Stimulated activated CD4-positive, alpha-beta T cell treated with anti-CD3 and anti-CD28 coated beads, Interleukin-12 subunit alpha, Interleukin-12 subunit beta, amount 100 ng/mL, for 4 hours (primary cell): ENCODE results near the gene UNC119.
"Not testable (repeated sequence)": the region's sequence is repeated elsewhere in the genome, so short reads cannot be mapped to it uniquely, and the experiment has no call there.

ENCODE experiments used
- DNase-seq: peaks from one replicate; pipeline ENCODE4 v3.0.0-alpha.2; 2020

The UNC119 gene

GRCh38 chr17:28540231-28540630 is 12.2 kb downstream of the UNC119 start:
- no peak for DNase-seq

DNA sequence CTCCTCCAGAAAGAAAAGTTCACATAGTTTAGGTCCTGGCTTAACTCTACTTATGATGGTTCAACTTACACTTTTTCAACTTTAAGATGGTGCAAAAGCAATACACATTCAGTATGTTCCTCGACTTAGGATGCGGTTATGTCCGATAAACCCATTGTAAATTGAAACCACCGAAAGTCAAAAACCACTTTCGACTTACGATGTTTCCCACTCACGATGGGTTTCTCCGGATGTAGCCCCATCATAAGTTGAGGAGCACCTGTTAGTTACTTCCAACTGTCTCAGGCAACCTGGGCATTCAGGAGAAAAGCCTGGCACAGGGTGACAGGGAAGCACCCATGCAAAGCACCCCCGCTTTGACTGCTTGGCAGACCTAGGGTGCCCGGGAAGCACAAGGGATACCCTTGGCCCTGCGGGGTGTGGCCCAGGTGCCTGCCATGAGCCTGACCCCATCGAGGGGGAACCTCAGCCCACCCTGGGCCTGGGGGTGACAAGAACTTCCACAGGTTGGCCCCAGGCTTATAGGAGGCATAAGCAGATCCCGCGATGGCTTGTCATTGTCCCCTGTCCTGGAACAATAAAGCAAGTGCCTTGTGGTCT is 14.0 kb downstream of the UNC119 start:
- no peak for DNase-seq

DNA sequence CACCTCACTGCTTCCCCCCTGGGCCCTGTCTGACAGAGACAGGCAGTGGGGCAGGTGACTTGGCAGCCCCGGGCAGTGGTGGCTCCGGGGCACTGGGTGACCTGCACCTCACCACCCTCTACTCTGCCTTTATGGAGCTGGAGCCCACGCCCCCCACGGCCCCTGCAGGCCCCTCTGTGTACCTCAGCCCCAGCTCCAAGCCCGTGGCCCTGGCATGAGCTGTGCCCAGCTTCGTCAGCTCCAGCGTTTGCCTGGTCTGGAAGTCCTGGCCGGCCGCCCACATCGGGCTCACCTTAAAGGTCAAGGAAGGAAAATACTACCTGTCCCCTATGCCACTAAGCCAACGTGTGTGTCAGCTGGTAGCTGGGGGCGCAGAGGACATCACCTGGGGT is 15.2 kb downstream of the UNC119 start:
- no peak for DNase-seq

GRCh38 chr17:28536532-28537218 is 15.7 kb downstream of the UNC119 start:
- no peak for DNase-seq

GRCh38 chr17:28534740-28535375 is 17.6 kb downstream of the UNC119 start:
- DNase-seq: no peak

GRCh38 chr17:28533091-28533807 is 19.2 kb downstream of the UNC119 start:
- DNase-seq: no peak

GRCh38 chr17:28532050-28532960 is 20.1 kb downstream of the UNC119 start:
- no peak for DNase-seq

GRCh38 chr17:28530926-28531325 is 21.5 kb downstream of the UNC119 start:
- no peak for DNase-seq

GRCh38 chr17:28530250-28530649 is 22.2 kb downstream of the UNC119 start:
- DNase-seq: no peak

GRCh38 chr17:28529013-28529400 is 23.4 kb downstream of the UNC119 start:
- DNase-seq: no peak

- no peak for DNase-seq
Measured at GRCh38 chr17:28528327-28529012, 24.0 kb downstream of the UNC119 start.

DNA sequence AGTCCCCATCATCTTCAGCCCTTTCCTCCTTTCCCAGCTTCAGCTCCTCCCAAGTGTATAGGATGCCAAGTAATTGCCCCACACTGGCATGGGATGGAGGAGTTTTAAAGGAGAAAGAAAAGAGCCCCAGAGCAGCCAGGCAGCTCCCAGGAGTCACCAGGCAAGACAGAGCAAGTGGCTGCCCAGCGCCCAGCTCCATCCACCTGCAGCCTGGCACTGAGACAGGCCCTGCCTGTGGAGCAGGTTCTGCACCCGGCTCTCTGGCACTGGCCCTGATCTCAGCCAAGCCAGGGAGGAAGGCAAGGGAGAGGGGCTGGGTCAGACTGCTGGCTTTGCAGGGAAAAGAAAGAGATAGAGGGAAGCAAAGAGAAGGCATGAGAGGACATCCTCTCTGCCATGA is 24.6 kb downstream of the UNC119 start:
- DNase-seq: no peak

- DNase-seq: no peak
Measured at GRCh38 chr17:28527181-28527681, 25.2 kb downstream of the UNC119 start.

DNA sequence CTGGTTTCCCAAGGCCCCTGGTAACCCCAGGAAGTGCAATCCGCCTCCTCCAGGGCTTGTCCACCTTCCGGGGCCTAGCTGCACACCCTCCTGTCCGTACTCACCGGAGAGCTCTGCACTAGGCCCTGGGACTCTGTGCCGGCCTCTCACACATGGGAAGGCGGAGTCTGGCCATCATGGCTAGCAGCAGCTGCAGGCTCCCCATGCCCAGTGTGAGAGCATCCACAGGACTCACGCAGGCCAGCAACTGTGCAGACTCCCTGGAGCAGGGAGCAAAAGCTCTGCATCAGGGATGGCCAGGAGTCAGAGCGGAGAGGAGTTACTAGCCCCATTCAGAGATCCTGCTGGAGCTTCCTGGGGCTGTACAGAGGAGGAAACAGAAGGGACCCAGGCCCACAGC is 26.0 kb downstream of the UNC119 start:
- DNase-seq: no peak

DNA sequence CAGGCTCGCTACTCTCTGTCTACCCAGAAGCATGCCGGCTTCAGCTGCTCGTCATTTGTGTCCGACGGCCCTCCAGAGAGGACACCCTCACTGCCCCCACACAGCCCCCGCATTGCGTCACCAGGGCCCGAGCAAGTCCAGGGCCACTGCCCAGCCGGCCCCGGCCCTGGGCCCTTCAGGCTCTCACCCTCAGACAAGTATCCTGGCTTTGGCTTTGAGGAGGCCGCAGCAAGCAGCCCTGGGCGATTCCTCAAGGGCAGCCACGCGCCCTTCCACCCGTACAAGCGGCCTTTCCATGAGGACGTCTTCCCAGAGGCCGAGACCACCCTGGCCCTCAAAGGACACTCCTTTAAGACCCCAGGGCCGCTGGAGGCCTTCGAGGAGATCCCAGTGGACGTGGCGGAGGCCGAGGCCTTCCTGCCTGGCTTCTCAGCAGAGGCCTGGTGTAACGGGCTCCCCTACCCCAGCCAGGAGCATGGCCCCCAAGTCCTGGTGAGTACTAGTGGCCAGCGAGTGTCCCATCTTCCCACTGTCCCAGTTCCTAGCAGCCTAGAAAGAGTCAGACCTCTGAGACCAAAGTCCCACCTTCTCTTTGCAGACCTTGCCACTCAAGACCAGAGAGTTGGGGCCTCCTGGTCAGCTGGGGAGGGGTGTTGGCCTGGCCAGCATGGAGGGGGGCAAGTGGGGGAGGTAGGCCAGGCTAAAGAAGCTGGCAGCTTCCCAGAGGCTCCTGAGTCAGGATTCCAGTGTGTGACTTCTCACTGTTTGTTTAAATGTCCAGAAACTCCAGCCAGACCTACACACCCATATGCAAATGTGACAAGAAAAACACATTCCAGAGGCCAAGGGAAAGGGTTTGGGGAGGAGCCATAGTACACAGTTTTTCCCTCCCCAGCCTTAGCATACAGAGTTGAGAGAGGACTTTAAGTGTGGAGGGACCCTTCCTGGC is 27.7 kb downstream of the UNC119 start:
- DNase-seq: no peak

- DNase-seq: no peak
Measured at GRCh38 chr17:28523876-28524275, 28.5 kb downstream of the UNC119 start.

GRCh38 chr17:28523186-28523585 is 29.2 kb downstream of the UNC119 start:
- DNase-seq: no peak

DNA sequence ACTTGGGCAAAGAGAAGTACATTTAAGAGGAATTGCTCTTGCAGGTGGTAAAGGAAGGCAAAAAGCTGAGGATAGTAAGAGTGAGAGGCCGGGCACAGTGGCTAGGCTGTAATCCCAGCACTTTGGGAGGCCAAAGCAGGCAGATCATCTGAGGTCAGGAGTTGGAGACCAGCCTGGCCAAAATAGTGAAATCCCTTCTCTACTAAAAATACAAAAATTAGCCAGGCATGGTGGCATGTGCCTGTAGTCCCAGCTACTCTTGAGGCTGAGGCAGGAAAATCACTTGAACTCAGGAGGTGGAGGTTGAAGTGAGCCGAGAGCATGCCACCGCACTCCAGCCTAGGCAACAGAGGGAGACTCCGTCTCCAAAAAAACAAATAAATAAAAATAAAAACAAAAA is 30.1 kb downstream of the UNC119 start:
- DNase-seq: not testable (repeated sequence)

GRCh38 chr17:28521311-28522085 is 30.9 kb downstream of the UNC119 start:
- DNase-seq: no peak

- DNase-seq: no peak
Measured at GRCh38 chr17:28520687-28521086, 31.7 kb downstream of the UNC119 start.
